Activated T-cell treated with anti-CD3 and anti-CD28 coated beads, Interleukin-2, amount 50 U/mL, for 72 hours (primary cell): ENCODE measurements around the gene APOL6. TPM values are rescaled to one million over a fixed set of nuclear protein-coding genes. Genes with fewer than 3 reads are reported as not detected.
A peak's percentile ranks its signal among the peaks of the same experiment; 100 is the strongest.

Experiments used
- ATAC-seq, 2 donors: fragments of 150-1000 bp; cut with Tn5 transposase; replicated peaks in 1 of 2; 2 replicates each; pipeline ENCODE4 v1.10.0; 2021; ENCODE audit warnings: moderate library complexity in 2 of 2, mild to moderate bottlenecking in 1 of 2
- DNase-seq, 2 donors: peaks; one replicate each; pipeline ENCODE4 v3.0.0; 2021 to 2022; ENCODE audit warnings: mixed read lengths in 1 of 2
- H3K27ac Mint-ChIP-seq: one replicate; pipeline ENCODE4 v1.8.0; 2022; ENCODE audit warnings: mild to moderate bottlenecking, moderate library complexity, mixed read lengths
- H3K27me3 Mint-ChIP-seq: one replicate; pipeline ENCODE4 v1.8.0; 2022; ENCODE audit warnings: low read depth, mixed read lengths
- H3K36me3 Mint-ChIP-seq, 2 donors: one replicate each; pipeline ENCODE4 v1.8.0; 2022; ENCODE audit warnings: mixed read lengths in 2 of 2, mild to moderate bottlenecking in 1 of 2; ENCODE audit not compliant: insufficient read depth in 2 of 2
- H3K4me1 Mint-ChIP-seq: one replicate; pipeline ENCODE4 v1.8.0; 2022; ENCODE audit warnings: low read depth, mixed read lengths
- H3K4me3 Mint-ChIP-seq, 2 donors: one replicate each; pipeline ENCODE4 v1.8.0; 2022; ENCODE audit warnings: mild to moderate bottlenecking in 2 of 2, mixed read lengths in 2 of 2, moderate library complexity in 2 of 2
- H3K9me3 Mint-ChIP-seq, 2 donors: one replicate each; pipeline ENCODE4 v1.8.0; 2022; ENCODE audit warnings: mixed read lengths in 2 of 2
- total RNA-seq, 2 donors: library from RNA; stranded (reverse); gene quantifications; one replicate each; pipeline ENCODE4 v1.2.3, GENCODE V29; 2022

The APOL6 gene
- total RNA-seq, 2 donors from 2014 or later: 42.0 to 56.0 TPM

DNA sequence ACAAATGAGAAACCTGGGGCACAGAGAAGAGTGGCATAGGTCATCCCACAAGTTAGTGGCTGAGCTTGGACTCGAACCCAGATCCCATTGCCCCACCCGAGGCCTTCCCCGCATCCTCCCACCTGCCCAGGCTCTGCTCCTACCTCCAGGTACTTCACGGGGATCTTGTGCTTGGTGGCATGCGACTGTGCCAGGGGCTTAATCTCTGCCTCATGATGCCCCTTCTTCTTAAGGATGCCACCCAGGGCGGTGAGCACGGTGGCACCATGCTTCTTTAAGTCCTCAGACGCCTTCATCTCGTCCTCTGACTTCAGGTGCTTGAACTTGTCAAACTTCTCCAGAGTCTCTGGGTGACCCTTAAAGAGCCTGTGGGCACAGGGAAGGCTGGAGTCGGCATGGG lies 37.5 kb upstream of the APOL6 start:
- Mint-ChIP-seq H3K27ac (no peak overlapping the region), H3K9me3 (no peaks in the 10 kb centered on the region), H3K27me3 (peaks cover 47% of the 10 kb centered on the region), H3K4me3 (no peak overlapping the region), H3K36me3 (no peaks in the 10 kb centered on the region), H3K4me1 (peaks cover 17% of the 10 kb centered on the region)
- DNase-seq (no peak), ATAC-seq (no peak)

DNA sequence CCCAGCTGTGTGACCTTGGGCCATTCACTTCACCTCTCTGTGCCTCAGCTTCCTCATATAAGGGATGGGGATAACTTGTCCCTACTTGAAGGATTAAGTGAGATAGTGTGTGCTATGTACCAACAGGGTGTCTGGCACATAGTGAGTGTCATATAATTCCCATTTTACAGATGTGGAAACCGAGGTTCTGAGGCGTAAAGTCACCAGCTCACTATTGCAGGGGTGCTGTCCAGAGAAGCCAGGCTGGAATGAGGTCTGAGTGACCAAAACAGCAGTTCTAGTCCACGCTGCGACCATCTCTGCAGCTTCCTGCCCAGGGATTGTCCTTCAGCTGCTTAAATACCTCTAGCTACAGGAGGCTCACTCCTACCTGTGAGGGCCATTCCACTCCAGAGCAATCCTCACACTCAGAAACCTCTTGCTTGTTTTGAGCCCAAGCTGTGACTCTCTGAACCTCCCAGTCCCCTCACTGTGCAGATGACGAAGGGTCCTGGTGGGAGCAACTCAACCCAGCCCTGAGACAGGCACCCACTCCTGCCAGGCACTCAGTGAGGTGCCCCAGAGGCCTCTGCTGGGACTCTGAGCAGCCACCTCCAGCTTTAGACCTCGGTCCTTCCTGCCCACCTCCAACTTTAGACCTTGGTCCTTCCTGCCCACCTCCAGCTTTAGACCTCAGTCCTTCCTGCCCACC lies 36.9 kb upstream of the APOL6 start:
- DNase-seq (peak in 1 of 2 donors; percentile 31), ATAC-seq (peak in 1 of 2 donors; percentile 61)
- H3K27me3 Mint-ChIP-seq: peaks cover 43% of the 10 kb centered on the region
- H3K9me3 Mint-ChIP-seq: no peaks in the 10 kb centered on the region
- H3K4me3 Mint-ChIP-seq: no peak overlapping the region
- no peaks in the 10 kb centered on the region for H3K36me3 Mint-ChIP-seq
- H3K4me1 Mint-ChIP-seq: peaks cover 20% of the 10 kb centered on the region
- no peak overlapping the region for H3K27ac Mint-ChIP-seq

DNA sequence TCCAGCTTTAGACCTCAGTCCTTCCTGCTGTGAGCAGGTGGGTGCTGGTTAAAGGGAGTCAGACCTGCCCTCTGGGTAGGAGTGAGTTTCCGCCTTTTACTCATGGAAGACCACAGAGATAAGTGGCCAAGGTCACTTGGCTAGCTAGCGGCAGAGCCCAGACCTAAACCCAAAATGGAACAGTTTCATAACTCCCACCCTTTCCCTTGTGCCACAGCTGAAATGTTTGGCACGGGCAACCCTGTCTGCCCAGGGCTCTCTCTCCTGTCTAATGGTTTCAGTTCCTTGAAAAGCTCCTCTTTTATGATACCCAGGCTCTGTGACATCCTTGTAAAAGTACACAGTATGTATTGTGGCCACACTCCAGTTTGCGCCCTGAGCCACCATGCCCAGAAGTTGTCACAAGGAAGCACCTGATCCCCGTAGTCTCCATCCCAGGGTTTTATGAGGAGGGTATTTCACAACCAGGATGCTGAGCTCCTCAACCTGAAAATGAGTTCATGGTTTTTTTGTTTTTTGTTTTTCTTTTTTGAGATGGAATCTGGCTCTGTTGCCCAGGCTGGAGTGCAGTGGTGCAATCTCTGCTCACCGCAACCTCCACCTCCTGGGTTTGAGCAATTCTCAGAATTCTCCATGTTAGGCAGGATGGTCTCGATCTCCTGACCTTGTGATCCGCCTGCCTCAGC lies 36.2 kb upstream of the APOL6 start:
- Mint-ChIP-seq H3K27me3 (peaks cover 38% of the 10 kb centered on the region), H3K27ac (no peak overlapping the region), H3K9me3 (no peaks in the 10 kb centered on the region), H3K4me1 (peaks cover 20% of the 10 kb centered on the region), H3K36me3 (no peaks in the 10 kb centered on the region), H3K4me3 (no peak overlapping the region)
- ATAC-seq (peak; percentile 75 to 79), DNase-seq (no peak)

DNA sequence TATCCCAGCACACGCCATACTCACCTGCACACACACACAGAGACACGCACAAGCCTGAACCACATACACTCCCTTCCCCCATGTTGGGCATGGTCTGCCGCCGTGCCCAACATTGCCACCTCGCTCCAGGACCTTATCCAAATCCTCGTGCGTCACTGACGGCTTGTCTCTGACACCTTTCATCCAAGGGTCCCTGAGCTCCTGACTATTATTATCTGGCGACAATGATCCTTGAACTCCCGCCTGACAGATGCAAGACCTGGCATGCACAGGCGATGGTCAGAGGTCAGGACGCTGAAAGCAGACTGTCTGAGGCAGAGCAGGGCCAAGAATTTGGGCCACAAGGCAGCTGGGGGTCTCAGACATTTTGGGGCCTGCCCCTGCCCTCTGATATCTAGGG lies 35.3 kb upstream of the APOL6 start:
- Mint-ChIP-seq H3K36me3 (no peaks in the 10 kb centered on the region), H3K27me3 (peaks cover 31% of the 10 kb centered on the region), H3K9me3 (no peaks in the 10 kb centered on the region), H3K4me3 (no peak overlapping the region), H3K4me1 (peaks cover 20% of the 10 kb centered on the region), H3K27ac (no peak overlapping the region)
- no peak for ATAC-seq
- DNase-seq: no peak

DNA sequence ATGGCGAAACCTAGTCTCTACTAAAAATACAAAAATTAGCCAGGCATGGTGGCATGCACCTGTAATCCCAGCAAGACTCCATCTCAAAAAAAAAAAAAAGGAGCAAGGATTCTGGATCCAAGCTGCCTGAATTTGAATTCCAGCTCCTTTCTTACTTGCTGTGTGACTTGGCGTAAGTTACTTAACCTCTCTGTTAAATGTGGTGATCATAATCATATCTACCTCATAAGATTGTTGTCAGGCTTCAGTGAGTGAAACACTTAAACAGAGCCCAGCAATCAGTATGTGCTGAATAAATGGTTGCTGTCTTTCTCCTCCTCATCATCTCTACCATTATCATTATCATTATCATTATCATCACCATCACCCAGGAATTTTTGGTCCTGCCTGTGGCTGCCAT lies 33.8 kb upstream of the APOL6 start:
- Mint-ChIP-seq H3K27ac (no peak overlapping the region), H3K9me3 (no peaks in the 10 kb centered on the region), H3K27me3 (peaks cover 16% of the 10 kb centered on the region), H3K4me3 (no peak overlapping the region), H3K36me3 (no peaks in the 10 kb centered on the region), H3K4me1 (peaks cover 20% of the 10 kb centered on the region)
- DNase-seq (no peak), ATAC-seq (no peak)

DNA sequence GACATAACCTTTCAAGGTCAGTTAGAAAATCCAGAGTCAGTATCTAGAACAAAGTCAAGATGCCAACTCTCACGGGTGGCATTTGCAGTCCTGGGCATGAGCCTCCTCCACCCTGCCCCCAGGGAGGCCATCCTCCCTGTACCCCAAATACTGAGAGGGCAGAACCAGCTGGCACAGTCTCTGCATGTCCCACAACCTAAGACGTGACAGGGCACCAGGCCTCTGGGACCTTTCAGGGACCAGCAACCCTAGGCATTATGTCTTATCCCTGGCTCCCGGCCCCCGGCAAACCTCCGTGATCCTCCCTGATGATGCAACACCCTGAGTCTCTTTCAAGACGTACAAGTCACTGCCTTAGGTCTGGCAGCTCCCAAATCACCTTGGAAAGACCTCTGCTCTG lies 33.1 kb upstream of the APOL6 start:
- DNase-seq (no peak), ATAC-seq (no peak)
- no peak overlapping the region for H3K4me3 Mint-ChIP-seq
- peaks cover 20% of the 10 kb centered on the region for H3K4me1 Mint-ChIP-seq
- H3K36me3 Mint-ChIP-seq: no peaks in the 10 kb centered on the region
- no peaks in the 10 kb centered on the region for H3K9me3 Mint-ChIP-seq
- H3K27me3 Mint-ChIP-seq: peaks cover 11% of the 10 kb centered on the region
- H3K27ac Mint-ChIP-seq: no peak overlapping the region

DNA sequence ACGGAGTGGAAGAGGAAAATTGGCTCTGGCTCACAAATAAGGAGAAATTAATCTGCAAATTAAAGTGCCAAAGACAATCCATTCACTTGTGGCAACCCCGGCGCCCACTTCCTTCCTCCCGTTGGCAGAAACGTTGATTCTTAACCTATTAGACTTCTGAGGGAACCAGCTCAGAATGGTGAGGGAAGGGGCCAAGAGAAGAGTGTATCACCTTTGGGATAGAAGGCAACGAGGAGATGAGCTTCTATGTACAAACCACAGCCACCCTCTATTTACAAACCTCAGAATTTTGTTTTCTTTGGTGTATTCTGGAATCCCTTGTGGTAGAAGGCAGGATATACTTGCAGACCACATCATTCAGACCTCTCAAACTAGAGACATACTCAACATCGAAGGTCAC lies 32.2 kb upstream of the APOL6 start:
- H3K4me1 Mint-ChIP-seq: peaks cover 20% of the 10 kb centered on the region
- no peaks in the 10 kb centered on the region for H3K9me3 Mint-ChIP-seq
- DNase-seq (no peak), ATAC-seq (no peak)
- no peak overlapping the region for H3K4me3 Mint-ChIP-seq
- H3K27ac Mint-ChIP-seq: no peak overlapping the region
- no peaks in the 10 kb centered on the region for H3K36me3 Mint-ChIP-seq
- H3K27me3 Mint-ChIP-seq: peaks cover 2% of the 10 kb centered on the region

DNA sequence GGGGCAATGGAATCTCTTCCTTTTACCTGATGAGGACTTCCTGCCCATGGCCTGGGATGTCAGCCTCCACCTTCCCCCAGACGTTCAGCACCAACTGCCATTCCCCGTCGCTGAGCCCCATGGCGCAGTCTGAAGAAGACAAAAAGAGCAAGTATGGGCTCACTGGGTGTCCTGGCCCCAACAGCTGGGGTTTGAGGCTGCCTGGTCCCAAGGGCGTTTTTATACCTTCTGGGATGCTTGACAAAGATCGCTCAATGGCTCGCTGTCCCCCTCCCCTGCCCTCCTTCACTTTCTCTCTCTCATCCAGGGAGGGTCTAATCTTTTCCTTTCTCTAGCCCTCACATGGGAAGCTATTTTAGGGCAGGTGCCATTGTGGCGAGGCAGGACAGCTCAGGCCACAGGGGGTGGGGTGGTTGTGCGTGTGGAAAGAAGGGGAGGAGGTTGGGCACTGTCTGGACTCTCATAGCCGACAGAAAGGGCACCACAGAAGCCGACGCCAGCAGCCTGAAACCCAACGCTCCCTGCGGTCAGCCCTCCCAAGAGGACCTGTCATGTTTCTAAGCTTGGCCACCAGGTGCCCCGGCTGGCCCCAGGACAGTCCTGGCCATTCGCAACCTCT lies 31.0 kb upstream of the APOL6 start, which contains the start of gene MB:
Gene MB, minus strand, starts transcription at position 193 of the 619 bp plus-strand sequence. Its CDS starts 72 bp downstream, at position 121.
- H3K27me3 Mint-ChIP-seq: no peaks in the 10 kb centered on the region
- no peak for DNase-seq
- no peak within 1 kb of the TSS for H3K4me3 Mint-ChIP-seq
- ATAC-seq: no peak
- no peaks in the 10 kb centered on the region for H3K9me3 Mint-ChIP-seq
- no peaks in the 10 kb centered on the region for H3K36me3 Mint-ChIP-seq
- no peak within 1 kb of the TSS for H3K27ac Mint-ChIP-seq
- H3K4me1 Mint-ChIP-seq: peaks cover 9% of the 10 kb centered on the region

DNA sequence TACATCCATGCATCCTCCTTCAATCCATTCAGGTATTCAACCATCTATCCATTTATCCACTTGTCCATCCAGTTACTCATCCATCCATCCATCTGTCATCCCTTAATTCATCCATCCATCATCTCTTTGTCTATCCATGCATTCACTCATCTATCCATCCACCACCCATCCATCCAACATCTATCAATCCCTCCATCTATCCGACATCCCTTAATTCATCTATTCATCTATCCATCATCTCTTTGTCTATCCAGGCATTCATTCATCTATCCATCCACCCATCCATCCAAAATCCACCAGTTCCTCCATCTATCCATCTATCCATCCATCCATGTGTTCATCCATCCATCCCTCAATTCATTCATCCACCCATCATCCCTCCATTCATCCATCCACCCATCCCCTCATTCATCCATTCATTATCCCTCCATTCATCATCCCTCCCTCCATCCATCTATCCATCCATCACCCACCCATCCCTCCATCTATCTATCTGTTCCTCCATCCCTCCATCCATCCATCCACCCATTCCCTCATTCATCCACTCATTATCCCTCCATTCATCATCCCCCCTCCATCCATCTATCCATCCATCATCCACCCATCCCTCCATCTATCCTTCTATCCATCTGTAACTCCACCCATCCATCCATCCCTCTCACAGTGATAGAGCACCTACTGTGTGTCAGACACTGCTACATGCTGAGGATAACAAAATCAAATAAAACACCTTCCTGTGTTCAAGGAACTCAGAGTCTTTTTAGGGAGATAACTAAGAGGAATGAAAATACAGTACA lies 29.6 kb upstream of the APOL6 start:
- Mint-ChIP-seq H3K9me3 (no peaks in the 10 kb centered on the region), H3K4me1 (peaks cover 8% of the 10 kb centered on the region), H3K27ac (no peak overlapping the region), H3K4me3 (no peak overlapping the region), H3K36me3 (no peaks in the 10 kb centered on the region), H3K27me3 (peaks cover 6% of the 10 kb centered on the region)
- DNase-seq (no peak), ATAC-seq (no peak)

DNA sequence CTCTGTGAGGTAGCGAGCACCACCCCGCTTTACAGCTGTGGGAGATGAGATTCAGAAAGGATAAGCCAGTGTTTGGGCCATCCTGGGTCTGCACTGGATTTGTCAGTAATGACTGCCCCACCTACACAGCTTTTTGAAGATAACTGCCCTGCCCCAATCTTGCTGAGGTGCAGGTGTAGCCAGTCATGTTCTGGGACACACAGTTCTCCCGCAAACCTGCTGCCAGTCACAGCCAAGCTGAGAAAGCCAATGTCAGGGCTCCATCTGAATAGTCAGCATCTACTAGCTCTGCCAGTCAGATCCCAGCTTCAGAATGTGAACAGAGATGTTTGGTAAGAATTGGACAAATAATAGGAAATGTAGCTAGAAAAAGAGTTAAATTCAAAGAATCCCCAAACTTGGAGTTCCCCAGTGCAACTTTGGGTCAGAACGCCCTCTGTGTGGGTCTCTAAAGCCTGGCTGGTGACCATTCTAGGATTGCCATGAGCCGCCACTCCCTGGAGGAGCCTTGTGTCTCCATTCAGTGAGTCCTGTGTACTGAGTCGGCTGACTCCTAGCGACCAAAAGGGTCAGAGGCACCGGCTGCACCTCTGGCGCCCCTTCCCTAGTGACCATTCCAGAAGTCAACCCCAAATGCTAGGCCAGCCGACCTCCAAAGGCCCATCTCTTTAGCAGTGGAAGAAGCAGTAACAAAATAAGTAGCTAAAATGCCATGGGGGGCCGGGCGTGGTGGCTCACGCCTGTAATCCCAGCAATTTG lies 28.7 kb upstream of the APOL6 start:
- H3K4me3 Mint-ChIP-seq: no peak overlapping the region
- no peak overlapping the region for H3K27ac Mint-ChIP-seq
- peaks cover 8% of the 10 kb centered on the region for H3K27me3 Mint-ChIP-seq
- no peak for DNase-seq
- H3K4me1 Mint-ChIP-seq: peaks cover 8% of the 10 kb centered on the region
- no peaks in the 10 kb centered on the region for H3K9me3 Mint-ChIP-seq
- no peak for ATAC-seq
- H3K36me3 Mint-ChIP-seq: no peaks in the 10 kb centered on the region

DNA sequence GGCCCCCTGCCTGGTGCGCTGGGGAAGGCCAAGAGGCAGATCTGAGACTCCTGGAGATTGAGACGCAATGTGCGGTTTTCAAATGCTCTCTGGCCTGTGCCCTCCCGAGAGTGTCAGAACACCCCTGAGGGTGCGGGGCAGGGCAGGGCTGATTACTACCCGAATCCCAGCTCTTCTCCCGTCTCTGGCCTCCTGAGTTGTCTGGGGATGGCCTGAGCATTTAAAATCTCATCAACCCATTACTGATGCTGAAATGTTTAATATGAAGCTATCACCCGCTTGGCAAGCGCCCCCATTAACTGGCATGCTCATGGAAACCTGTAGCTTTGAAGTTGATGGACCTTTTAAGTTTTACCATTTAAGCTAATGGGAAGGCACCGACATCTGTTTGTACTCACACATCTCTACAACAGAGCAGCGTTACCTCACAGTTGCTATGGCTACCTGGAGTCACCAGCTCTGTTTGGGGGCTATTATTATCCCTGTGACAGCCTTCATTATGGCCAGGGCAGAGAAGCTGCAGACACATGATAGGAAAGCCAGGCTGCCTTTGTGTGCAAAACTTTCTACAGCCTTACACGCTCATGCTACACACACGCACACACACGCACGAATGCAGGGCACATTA lies 27.5 kb upstream of the APOL6 start:
- Mint-ChIP-seq H3K4me3 (no peak overlapping the region), H3K27me3 (peaks cover 10% of the 10 kb centered on the region), H3K27ac (no peak overlapping the region), H3K36me3 (no peaks in the 10 kb centered on the region), H3K4me1 (peaks cover 3% of the 10 kb centered on the region), H3K9me3 (no peaks in the 10 kb centered on the region)
- ATAC-seq (no peak), DNase-seq (no peak)

DNA sequence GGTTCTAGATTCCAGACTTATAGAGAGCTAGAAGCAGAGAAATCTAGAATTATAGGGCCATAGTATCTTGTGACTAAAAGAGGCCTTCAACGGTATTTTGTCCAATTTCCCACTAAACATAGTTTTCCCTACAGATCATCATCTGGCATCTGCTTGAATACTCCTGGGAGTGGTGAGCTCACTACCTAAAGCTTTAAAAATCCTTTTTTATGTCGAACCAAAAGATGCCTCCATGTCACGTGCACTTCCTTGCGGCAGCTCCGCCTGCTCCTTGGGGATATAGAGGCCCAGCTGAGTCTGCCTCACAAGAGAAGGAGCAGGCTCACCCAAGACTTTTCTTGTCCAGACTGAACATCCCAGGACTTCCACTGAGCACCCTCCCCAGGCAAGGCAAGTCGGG lies 26.8 kb upstream of the APOL6 start:
- DNase-seq: no peak
- Mint-ChIP-seq H3K27me3 (peaks cover 10% of the 10 kb centered on the region), H3K4me3 (no peak overlapping the region), H3K27ac (no peak overlapping the region), H3K36me3 (no peaks in the 10 kb centered on the region), H3K4me1 (no peaks in the 10 kb centered on the region), H3K9me3 (no peaks in the 10 kb centered on the region)
- no peak for ATAC-seq
